ENCODE data around the gene OTOF.

Gene OTOF

DNA sequence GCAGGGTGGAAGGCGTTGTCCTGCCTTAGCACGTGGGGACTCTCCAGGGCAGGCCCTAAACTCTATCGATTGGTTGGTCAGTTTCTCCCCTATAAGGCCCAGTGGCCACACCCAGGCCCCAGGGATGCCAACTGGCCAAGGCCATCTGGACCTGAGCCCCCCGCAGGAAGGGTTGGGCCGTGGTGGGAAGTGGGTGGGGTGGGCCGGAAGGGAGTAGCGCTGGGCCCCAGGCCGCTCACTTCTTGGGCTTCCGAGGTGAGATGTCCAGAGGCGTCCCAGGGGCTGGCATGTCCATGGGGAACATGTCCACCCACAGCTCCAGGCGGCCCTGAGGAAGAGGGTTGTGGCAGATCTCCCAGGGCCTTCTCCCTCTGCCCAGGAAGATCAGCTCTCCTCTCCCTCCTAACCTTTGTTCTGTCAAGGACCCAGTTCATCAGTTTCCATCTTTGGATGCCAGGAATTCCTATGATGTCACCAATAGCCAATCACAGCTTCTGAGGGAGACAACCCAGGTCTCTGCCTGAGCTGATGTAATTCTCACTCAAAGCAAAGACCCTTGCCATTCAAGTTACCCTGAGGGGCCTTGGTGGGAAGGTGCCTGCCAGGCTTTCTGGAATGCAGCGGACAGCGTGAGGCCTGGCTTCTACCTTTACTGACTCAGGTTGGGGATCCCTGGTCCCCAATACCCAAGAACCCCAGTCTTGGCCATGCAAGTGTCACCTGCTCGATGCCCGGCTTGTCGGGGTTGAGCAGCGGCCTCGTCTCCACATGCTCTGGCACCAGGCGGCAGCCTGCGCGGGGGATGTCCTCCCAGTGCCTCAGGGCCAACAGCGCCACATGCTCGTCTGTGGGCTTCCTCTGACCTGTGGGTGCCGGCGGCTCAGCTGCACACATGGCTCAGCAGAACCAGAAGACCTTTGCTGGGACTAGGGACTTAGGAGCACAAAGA lies 14.4 kb downstream of the OTOF start:
- no peak for DNase-seq

DNA sequence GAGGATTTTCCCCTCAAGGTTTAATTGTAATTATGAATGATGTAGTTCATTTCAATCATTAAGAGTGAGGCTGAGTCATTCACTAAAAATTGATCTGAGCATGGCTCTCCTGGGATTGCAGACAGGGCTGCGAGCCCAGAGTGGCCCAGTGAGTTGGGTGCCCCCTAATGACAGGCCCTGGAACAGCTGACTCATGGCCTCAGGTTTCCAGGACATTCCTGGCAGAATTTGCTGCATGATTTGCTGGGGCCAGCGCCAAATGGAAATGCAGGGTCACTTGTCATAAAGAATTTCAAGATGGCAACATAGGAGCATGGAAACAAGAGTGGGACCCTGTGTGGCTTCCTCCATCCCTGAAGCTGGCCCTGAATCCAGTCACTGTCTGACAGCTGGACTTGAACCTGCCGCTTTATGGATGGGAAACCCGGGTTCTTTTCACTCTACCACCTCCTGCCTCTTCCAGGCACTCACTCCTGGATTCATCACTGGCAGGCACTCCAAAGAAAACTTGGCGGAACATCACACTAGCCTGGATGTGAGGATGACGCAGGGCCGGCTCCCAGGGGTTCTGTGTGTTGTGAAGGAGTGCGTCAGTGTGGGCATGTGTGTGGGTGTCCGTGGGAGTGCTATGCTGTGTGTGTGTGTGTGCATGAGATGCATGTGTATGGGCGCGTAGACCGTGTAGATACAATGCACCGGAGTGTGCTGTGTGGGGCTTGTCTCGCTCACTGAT lies 15.2 kb downstream of the OTOF start:
- DNase-seq = peak; percentile 50

GRCh38 chr2:26462100-26462499 lies 15.8 kb downstream of the OTOF start:
- no peak for DNase-seq

DNA sequence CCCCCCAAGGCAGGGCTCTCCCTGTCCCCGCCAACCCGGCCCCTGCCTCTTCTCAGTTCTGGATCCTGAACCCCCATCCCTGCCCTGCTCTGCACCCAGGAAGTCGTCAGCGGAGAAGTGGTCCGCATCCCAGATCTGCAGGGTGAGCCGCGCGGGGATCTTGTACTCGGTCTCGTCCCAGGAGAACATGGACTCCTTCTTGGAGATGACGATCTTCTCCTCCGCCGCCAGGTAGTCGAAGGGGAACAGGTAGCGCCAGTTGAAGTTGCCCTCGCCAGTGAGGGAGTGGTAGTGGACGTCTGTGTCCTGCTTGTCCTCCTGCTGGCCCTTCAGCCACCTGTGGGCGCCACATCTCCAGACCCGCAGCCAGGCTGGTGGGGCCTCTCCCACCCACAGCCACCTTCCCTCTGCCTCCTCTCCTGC lies 16.3 kb downstream of the OTOF start:
- no peak for DNase-seq

GRCh38 chr2:26460613-26461031 lies 17.3 kb downstream of the OTOF start:
- DNase-seq = no peak

GRCh38 chr2:26459991-26460612 lies 17.8 kb downstream of the OTOF start:
- no peak for DNase-seq

GRCh38 chr2:26458365-26459042 lies 19.4 kb downstream of the OTOF start:
- DNase-seq = no peak

DNA sequence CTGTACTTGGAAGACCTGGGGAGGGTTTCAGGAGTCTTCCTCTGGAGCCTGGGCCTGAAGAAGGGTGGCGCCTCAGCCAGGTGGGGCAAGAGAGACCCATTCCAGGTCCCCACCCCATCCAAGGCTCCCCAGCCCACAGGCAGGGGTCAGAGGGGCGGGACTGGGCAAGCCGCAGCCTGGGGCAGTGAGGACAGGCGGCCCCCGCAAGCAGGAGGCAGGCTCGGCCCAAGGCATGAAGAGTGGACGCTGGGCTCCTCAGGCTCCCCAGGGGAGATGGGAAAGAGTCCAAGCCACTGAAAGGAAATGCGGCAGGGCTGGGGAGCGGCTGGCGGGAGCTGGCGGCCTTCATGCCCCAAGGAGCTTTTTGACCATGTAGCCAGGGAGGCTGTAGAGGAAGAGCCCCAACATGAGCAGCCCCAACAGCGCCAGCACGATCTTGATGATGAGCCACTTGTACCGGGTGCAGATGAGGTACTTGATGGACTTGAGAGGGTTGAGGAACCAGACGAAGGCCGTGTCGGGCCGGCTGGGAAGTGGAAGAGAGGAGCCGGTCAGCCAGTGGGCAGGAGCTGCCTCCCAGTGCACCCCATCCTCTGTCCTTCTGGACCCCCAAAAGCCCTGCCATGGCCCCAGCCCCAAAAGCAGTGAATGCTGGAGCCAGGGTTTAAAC lies 20.1 kb downstream of the OTOF start:
- no peak for DNase-seq

DNA sequence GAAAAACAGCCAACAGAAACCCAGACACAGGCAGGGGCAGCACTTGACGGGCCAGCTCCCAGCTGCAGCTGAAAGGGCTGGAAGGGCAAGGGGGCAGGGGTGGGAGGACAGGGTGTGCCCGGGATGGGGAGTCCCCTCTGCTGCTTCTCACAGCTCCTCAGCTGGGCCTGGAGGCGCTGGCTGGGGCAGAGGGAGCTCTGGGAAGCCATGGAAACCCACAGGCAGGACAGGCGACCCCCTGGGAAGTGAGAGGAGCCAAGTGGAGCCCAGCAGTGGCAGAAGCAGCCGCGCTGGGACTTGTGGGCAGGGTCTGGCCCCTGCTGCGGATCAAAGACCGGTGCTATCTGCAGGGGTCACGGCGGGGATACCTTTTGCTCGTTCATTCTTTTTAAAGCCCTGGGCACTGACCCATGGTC lies 20.7 kb downstream of the OTOF start:
- no peak for DNase-seq

GRCh38 chr2:26456440-26457250 lies 21.3 kb downstream of the OTOF start:
- DNase-seq = no peak

GRCh38 chr2:26455670-26456439 lies 22.1 kb downstream of the OTOF start:
- DNase-seq = no peak

GRCh38 chr2:26455037-26455669 lies 22.8 kb downstream of the OTOF start:
- DNase-seq = no peak

DNA sequence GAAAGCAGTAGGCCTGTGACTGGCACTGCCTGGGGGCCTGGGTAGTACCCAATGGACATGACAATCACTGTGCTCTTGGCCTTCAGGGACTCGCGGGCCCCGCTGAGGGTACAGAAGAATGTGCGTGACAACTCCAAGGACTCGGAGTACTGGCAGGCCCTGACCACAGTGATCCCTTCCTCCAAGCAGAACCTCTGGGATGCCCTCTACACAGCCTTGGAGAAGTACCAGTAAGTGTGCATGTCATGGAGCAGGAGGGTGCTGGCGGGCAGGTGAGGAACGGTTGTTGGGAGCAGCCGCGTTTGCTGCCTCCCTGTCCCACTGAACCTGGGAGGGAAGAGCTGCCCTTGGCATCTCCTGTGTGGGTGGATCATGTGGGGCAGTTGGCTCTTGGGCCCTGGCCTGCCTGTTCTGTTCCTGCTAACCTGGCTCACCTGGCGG lies 23.3 kb downstream of the OTOF start:
- DNase-seq = no peak

DNA sequence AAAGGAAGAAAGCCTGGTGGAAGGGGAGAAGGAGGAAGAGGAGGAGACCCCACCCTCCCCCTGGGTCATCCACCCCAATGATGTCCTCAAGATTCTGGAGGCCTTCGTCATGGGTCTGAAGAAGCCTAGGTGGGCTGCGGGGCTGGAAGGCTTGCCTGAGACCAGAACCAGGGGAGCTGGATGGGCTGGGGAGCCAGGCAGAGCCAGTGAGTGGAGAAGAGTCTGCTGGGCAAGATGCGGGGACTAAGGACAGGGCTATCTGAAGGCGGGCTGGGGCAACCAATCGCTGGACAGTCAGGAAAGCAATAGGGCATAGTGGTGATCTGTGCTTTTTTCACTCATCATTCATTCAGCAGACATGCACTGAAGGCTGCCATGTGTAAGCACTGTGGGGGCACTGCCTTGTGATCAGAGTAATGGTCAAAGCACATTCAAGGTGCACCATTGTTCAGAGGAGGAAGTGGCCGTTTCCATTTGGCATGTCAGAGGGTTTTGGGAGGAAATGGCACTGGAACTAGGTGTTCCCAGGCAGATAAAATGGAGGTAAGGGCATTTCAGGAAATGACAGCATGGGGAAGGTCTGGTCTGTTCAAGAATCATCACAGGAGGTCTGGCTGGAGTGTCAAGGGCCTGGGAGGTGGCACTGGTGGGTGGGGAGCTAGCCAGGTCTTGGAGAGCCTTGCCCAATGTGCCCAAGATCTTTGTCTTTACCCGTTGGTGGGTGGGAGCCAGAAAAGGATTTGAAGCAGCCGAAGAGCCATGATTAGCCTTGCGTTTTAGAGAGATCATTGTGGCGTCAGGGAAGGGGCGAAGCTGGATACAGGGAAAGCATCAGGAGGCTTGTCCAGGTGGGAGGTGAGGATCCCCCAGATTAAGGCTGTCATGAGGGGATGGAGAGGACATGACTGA lies 24.2 kb downstream of the OTOF start:
- DNase-seq = no peak

DNA sequence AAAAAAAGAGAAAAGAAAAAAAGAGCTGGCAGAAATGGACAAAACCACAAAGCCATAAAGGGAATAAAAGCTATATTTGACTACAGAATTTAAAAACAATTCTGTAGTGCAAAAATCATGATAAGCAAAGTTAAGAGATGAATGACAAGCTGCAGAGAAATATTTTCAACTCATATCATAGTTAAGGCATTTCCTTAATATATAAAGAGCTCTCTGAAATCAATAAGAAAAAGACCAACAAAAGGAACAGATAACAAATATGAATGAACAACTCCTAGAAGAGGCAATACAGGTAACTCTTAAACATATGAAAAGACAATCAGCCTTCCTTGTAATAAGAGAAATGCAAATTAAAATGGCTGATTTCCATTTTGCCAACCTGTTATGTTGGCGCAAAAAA lies 26.2 kb downstream of the OTOF start:
- no peak for DNase-seq

DNA sequence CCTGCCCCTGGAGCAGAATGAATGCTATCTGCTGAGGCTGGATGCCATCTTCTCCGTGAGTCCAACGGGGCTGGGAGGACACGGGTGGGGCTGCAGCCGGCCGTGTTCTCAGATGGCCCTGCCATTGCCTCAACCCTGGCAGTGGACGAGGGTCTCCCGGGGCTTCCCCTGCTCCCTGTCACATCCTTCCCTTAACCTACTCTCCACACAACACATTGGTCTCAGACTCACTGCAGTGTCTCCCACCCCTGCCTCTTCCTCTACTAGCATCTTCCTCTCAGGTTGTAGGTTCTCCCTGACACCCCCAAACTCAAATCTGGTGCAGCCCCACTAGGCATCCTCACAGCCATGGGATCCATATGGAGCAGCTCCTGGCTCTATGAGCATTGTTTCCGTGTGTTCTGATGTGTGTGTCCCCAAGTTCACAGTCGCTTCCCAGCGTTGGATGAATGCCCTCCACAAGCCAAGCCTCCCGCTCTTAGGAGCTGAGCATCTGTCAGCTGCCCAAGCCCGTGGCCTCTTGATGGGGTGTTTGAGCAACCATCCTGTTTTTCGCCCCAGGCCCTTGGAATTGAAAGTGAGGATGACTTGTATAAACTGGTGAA lies 27.8 kb downstream of the OTOF start:
- no peak for DNase-seq

DNA sequence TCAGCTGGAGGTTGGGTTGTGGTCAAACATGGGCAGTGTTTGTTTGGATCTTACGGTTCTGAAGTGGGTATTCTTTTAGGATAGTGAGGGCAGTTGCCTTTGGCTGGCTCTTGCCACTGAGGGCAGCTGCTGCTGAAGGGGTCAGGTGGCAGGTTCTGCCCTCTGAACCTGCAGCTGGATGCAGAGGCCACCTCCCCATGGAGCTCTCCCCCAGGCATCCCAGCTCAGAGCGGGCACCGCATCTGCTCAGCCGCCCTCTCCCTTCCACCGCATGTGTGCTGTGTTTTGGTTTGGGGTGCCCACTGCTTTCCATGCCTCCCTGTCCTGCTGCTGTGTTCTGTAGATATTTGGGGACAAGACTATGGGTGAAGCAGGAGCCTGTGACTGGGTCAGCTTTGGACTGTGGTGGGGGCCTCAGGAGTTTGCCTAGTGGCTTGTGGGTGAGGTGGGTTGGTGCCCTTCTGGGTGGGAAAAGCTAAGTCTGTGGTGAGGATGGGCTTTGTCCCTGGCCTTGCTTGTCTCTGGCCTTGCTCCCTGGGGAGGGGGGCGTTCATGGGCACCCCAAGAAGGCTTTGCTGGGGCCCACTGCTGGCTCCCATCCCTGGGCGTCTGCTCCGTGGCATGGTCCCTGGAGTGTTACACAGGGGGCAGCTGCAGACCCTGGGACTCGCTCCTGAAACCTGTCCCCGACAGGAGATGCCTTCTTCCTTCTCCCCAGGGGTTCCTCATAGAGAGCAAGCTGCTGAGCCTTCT lies 28.5 kb downstream of the OTOF start:
- no peak for DNase-seq

GRCh38 chr2:26448651-26449050 lies 29.3 kb downstream of the OTOF start:
- no peak for DNase-seq

All from NCI-H1694 (cell line).